Stimulated activated CD8-positive, alpha-beta memory T cell treated with anti-CD3 and anti-CD28 coated beads, Interleukin-12 subunit alpha, Interleukin-12 subunit beta, amount 100 ng/mL, for 1 hour (primary cell): ENCODE results near the gene GYPC.
"Not testable (repeated sequence)": the region's sequence is repeated elsewhere in the genome, so short reads cannot be mapped to it uniquely, and the experiment has no call there.

Experiments used
- DNase-seq: peaks from one replicate; pipeline ENCODE4 v3.0.0-alpha.2; 2020; ENCODE audit warnings: low read depth

GYPC gene

GRCh38 chr2:126655500-126656430, at the start of gene GYPC:
GYPC (plus strand) TSS chr2:126656158; CDS start chr2:126656264, 106 bp downstream.
- no peak for DNase-seq

GRCh38 chr2:126614524-126615227, 41.3 kb upstream of the GYPC start:
- no peak for DNase-seq

GRCh38 chr2:126616606-126617069, 39.3 kb upstream of the GYPC start:
- DNase-seq, result no peak

GRCh38 chr2:126620302-126620701, 35.7 kb upstream of the GYPC start:
- no peak for DNase-seq

GRCh38 chr2:126623000-126623399, 33.0 kb upstream of the GYPC start:
- DNase-seq, result no peak

GRCh38 chr2:126627643-126628042, 28.3 kb upstream of the GYPC start:
- no peak for DNase-seq

GRCh38 chr2:126634273-126634861, 21.6 kb upstream of the GYPC start:
- no peak for DNase-seq

GRCh38 chr2:126635281-126635680, 20.7 kb upstream of the GYPC start:
- DNase-seq, result no peak

- DNase-seq, result no peak
Measured at GRCh38 chr2:126635736-126636135, 20.2 kb upstream of the GYPC start.

GRCh38 chr2:126637386-126637785, 18.6 kb upstream of the GYPC start:
- DNase-seq, result no peak

- DNase-seq, result no peak
Measured at GRCh38 chr2:126638746-126639145, 17.2 kb upstream of the GYPC start.

GRCh38 chr2:126639276-126639675, 16.7 kb upstream of the GYPC start:
- DNase-seq, result no peak

GRCh38 chr2:126641294-126641693, 14.7 kb upstream of the GYPC start:
- DNase-seq, result not testable (repeated sequence)

GRCh38 chr2:126642031-126642430, 13.9 kb upstream of the GYPC start:
- no peak for DNase-seq

GRCh38 chr2:126643431-126643830, 12.5 kb upstream of the GYPC start:
- no peak for DNase-seq

- DNase-seq, result no peak
Measured at GRCh38 chr2:126643972-126644371, 12.0 kb upstream of the GYPC start.

- DNase-seq, result no peak
Measured at GRCh38 chr2:126644630-126645191, 11.2 kb upstream of the GYPC start.

- DNase-seq, result no peak
Measured at GRCh38 chr2:126645211-126645618, 10.7 kb upstream of the GYPC start.

- DNase-seq, result no peak
Measured at GRCh38 chr2:126646026-126646425, 9.9 kb upstream of the GYPC start.

GRCh38 chr2:126647714-126648344, 8.1 kb upstream of the GYPC start:
- not testable (repeated sequence) for DNase-seq

- not testable (repeated sequence) for DNase-seq
Measured at GRCh38 chr2:126648345-126648786, 7.6 kb upstream of the GYPC start.

GRCh38 chr2:126649101-126649500, 6.9 kb upstream of the GYPC start:
- no peak for DNase-seq
